Measurements from ENCODE around the gene SUMO2.
A peak's percentile ranks its signal among the peaks of the same experiment; 100 is the strongest.
"Not testable (repeated sequence)": the region's sequence is repeated elsewhere in the genome, so short reads cannot be mapped to it uniquely, and the experiment has no call there.

The SUMO2 gene

GRCh38 chr17:75182569-75183436 is at the start of gene SUMO2:
Gene SUMO2, minus strand, starts transcription at chr17:75182959. Its CDS starts 125 bp downstream, at chr17:75182834.
- peak; percentile 70 for DNase-seq

- DNase-seq = no peak
Observed at GRCh38 chr17:75231741-75232464, 49.1 kb upstream of the SUMO2 start.

- no peak for DNase-seq
Observed at GRCh38 chr17:75231071-75231470, 48.3 kb upstream of the SUMO2 start.

- peak; percentile 63 for DNase-seq
Observed at GRCh38 chr17:75228847-75229246, 46.1 kb upstream of the SUMO2 start.

GRCh38 chr17:75228305-75228704 is 45.5 kb upstream of the SUMO2 start:
- DNase-seq = peak; percentile 62

GRCh38 chr17:75227729-75228128 is 45.0 kb upstream of the SUMO2 start:
- no peak for DNase-seq

GRCh38 chr17:75225016-75225415 is 42.3 kb upstream of the SUMO2 start:
- no peak for DNase-seq

- DNase-seq = no peak
Observed at GRCh38 chr17:75219815-75220214, 37.1 kb upstream of the SUMO2 start.

GRCh38 chr17:75218131-75218530 is 35.4 kb upstream of the SUMO2 start:
- no peak for DNase-seq

- no peak for DNase-seq
Observed at GRCh38 chr17:75209061-75209460, 26.3 kb upstream of the SUMO2 start.

GRCh38 chr17:75208161-75208560 is 25.4 kb upstream of the SUMO2 start:
- DNase-seq = no peak

- DNase-seq = no peak
Observed at GRCh38 chr17:75207760-75208159, 25.0 kb upstream of the SUMO2 start.

- DNase-seq = not testable (repeated sequence)
Observed at GRCh38 chr17:75207050-75207407, 24.3 kb upstream of the SUMO2 start.

GRCh38 chr17:75205793-75206163 is 23.0 kb upstream of the SUMO2 start:
- DNase-seq = no peak

GRCh38 chr17:75205037-75205792 is 22.5 kb upstream of the SUMO2 start, which contains the start of gene NUP85:
Gene NUP85, plus strand, starts transcription at chr17:75205679. Its CDS starts 83 bp downstream, at chr17:75205762.
- peak; percentile 82 for DNase-seq

- DNase-seq = no peak
Observed at GRCh38 chr17:75199886-75200618, 17.3 kb upstream of the SUMO2 start.

- DNase-seq = no peak
Observed at GRCh38 chr17:75194879-75195278, 12.1 kb upstream of the SUMO2 start.

GRCh38 chr17:75191584-75191983 is 8.8 kb upstream of the SUMO2 start:
- no peak for DNase-seq

- DNase-seq = no peak
Observed at GRCh38 chr17:75188614-75189013, 5.9 kb upstream of the SUMO2 start.

GRCh38 chr17:75183999-75184884 is 1.5 kb upstream of the SUMO2 start:
- DNase-seq = no peak

- DNase-seq = no peak
Observed at GRCh38 chr17:75182319-75182568, 515 bp downstream of the SUMO2 start.
